Measurements from ENCODE around the gene CNMD. TPM values are rescaled to one million over a fixed set of nuclear protein-coding genes. Genes with fewer than 3 reads are reported as not detected.

The CNMD gene
- total and polyA plus RNA-seq, 2 donors from 2014 or later, result not detected

DNA sequence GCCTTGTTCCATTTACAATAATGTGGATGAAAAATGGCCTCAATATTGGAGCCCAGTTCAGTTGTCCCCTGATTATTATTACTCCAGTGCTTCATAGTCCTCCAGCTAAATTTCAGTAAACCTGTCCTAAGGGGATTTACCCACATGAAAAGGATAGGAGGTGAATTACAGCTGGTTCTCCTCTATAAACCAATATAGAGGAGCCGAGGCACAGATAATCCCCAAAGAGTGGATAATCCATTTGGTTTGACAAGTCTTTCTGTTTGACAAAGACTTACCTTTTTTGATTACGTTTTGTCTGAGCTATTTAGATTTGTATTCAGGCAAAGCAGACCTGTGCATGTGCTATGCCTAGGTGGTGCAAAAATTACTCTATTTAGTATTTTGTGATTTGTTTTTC is 2.7 kb downstream of the CNMD start:
- FAIRE-seq, result no peak

DNA sequence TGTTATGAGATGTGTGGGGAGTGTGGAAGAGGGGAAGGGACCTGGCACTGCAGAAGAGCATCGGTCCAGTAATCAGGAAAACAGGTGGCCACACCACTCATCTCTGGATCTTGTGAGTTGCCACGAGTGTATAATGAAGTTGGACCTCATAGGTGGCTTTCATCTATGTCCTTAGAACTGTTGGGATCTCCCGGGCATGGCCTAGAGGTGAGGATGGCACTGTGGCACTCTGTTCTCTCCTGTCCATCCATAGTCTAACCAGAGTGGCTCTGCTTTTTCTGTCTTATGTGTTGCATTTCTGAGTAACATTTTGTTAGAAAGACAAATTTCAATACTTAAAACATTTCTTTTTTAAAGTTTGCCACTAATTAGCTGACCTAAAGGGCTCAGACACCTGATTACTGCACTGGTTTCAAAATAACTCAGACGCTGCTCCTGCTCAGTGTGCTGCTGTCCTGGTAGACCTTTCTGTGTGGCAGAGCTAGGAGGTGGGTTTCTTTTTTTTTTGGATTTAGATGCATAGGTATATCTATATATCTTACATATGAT is 5.5 kb downstream of the CNMD start:
- Histone ChIP-seq H3K9me3 (ENCODE audit: control insufficient read depth in 2 of 3, insufficient read depth in 1 of 3, low read length in 3 of 3) (no peaks in the 10 kb centered on the region), H3K27me3 (ENCODE audit: control insufficient read depth, insufficient read depth, low read length) (peaks cover 5% of the 10 kb centered on the region), H3K4me1 (ENCODE audit: control insufficient read depth in 2 of 3, insufficient read depth in 2 of 3, low read depth in 1 of 3, low read length in 3 of 3) (peaks cover 0 to 3% (median 0%) of the 10 kb centered on the region in 3 donors), H3K36me3 (ENCODE audit: control insufficient read depth in 2 of 3, insufficient read depth in 3 of 3, low read length in 3 of 3) (no peaks in the 10 kb centered on the region), H3K9ac (ENCODE audit: low read length in 3 of 3) (no peak overlapping the region), H3K4me3 (ENCODE audit: low read length in 3 of 3) (no peak overlapping the region), H3K27ac (ENCODE audit: low read depth in 2 of 2, low read length in 2 of 2) (no peak overlapping the region)
- intact Hi-C loops (cut with DNase I), result no loop called here
- DNase-seq (no peak), FAIRE-seq (no peak)
- TF ChIP-seq, protein P1, sequence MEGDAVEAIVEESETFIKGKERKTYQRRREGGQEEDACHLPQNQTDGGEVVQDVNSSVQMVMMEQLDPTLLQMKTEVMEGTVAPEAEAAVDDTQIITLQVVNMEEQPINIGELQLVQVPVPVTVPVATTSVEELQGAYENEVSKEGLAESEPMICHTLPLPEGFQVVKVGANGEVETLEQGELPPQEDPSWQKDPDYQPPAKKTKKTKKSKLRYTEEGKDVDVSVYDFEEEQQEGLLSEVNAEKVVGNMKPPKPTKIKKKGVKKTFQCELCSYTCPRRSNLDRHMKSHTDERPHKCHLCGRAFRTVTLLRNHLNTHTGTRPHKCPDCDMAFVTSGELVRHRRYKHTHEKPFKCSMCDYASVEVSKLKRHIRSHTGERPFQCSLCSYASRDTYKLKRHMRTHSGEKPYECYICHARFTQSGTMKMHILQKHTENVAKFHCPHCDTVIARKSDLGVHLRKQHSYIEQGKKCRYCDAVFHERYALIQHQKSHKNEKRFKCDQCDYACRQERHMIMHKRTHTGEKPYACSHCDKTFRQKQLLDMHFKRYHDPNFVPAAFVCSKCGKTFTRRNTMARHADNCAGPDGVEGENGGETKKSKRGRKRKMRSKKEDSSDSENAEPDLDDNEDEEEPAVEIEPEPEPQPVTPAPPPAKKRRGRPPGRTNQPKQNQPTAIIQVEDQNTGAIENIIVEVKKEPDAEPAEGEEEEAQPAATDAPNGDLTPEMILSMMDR (IDR thresholded peaks at IDR 0.05; ENCODE audit: borderline replicate concordance, extremely low read depth, insufficient read depth), result no peak

More for the DNA sequence above, 2.7 kb downstream of the CNMD start:
- DNase-seq, result no peak
- Histone ChIP-seq H3K4me1 (ENCODE audit: control insufficient read depth in 2 of 3, insufficient read depth in 2 of 3, low read depth in 1 of 3, low read length in 3 of 3) (peaks cover 0 to 4% (median 0%) of the 10 kb centered on the region in 3 donors), H3K27ac (ENCODE audit: low read depth in 2 of 2, low read length in 2 of 2) (no peak overlapping the region), H3K27me3 (ENCODE audit: control insufficient read depth, insufficient read depth, low read length) (peaks cover 9% of the 10 kb centered on the region), H3K9ac (ENCODE audit: low read length in 3 of 3) (no peak overlapping the region), H3K36me3 (ENCODE audit: control insufficient read depth in 2 of 3, insufficient read depth in 3 of 3, low read length in 3 of 3) (no peaks in the 10 kb centered on the region), H3K9me3 (ENCODE audit: control insufficient read depth in 2 of 3, insufficient read depth in 1 of 3, low read length in 3 of 3) (no peaks in the 10 kb centered on the region), H3K4me3 (ENCODE audit: low read length in 3 of 3) (no peak overlapping the region)
- intact Hi-C loops (cut with DNase I), result no loop called here
- TF ChIP-seq, protein P1 (IDR thresholded peaks at IDR 0.05; ENCODE audit: borderline replicate concordance, extremely low read depth, insufficient read depth), result no peak

DNA sequence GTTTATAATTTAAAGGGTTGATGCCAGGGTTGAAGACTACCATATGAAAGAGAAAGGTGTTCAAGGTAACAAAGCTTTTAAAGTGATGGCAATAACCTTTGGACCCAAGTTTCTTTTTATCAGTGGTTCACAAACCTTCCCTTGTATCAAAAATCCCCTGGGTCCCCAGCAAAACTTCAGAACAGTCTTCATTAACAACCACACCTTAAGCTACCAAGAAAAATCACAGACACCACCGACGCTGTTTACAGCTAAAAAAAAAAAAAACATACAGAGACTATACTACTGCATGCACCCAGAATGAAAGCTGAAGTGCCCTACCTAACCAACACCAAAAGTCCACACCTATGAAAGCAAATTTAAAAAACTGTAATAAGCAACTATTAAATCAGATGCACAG is 13.4 kb downstream of the CNMD start:
- no peak overlapping the region for H3K27ac ChIP-seq (ENCODE audit: low read depth in 2 of 2, low read length in 2 of 2)
- no peak overlapping the region for H3K9ac ChIP-seq (ENCODE audit: low read length in 3 of 3)
- no peak overlapping the region for H3K4me3 ChIP-seq (ENCODE audit: low read length in 3 of 3)
- intact Hi-C loops (cut with DNase I), result no loop called here
- no peaks in the 10 kb centered on the region for H3K27me3 ChIP-seq (ENCODE audit: control insufficient read depth, insufficient read depth, low read length)
- no peaks in the 10 kb centered on the region for H3K4me1 ChIP-seq (ENCODE audit: control insufficient read depth in 2 of 3, insufficient read depth in 2 of 3, low read depth in 1 of 3, low read length in 3 of 3)
- H3K9me3 ChIP-seq (ENCODE audit: control insufficient read depth in 2 of 3, insufficient read depth in 1 of 3, low read length in 3 of 3), result no peaks in the 10 kb centered on the region
- FAIRE-seq, result no peak
- TF ChIP-seq, protein P1 (IDR thresholded peaks at IDR 0.05; ENCODE audit: borderline replicate concordance, extremely low read depth, insufficient read depth), result no peak
- no peaks in the 10 kb centered on the region for H3K36me3 ChIP-seq (ENCODE audit: control insufficient read depth in 2 of 3, insufficient read depth in 3 of 3, low read length in 3 of 3)
- no peak for DNase-seq

DNA sequence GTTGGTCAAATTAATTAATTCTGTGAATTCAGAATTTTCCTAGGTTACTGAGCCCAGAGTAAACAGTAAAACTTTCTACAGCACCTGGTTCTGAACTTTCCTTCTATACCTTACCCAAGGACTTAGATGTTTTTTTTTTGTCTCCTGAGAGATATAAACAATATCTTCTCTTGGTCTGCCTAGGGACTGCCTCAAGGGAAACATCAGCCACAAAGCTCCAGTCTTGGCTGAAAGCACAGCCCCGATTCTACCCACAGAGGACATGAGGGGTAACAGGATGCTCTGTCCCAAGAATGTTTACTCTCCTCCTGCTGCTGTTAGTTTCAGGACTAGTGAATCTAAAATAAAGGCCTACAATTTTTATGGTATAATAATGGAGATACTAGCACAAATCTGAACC is 14.3 kb downstream of the CNMD start:
- no peaks in the 10 kb centered on the region for H3K36me3 ChIP-seq (ENCODE audit: control insufficient read depth in 2 of 3, insufficient read depth in 3 of 3, low read length in 3 of 3)
- H3K4me3 ChIP-seq (ENCODE audit: low read length in 3 of 3), result no peak overlapping the region
- no peaks in the 10 kb centered on the region for H3K9me3 ChIP-seq (ENCODE audit: control insufficient read depth in 2 of 3, insufficient read depth in 1 of 3, low read length in 3 of 3)
- no peak for FAIRE-seq
- DNase-seq, result no peak
- no peaks in the 10 kb centered on the region for H3K27me3 ChIP-seq (ENCODE audit: control insufficient read depth, insufficient read depth, low read length)
- H3K27ac ChIP-seq (ENCODE audit: low read depth in 2 of 2, low read length in 2 of 2), result no peak overlapping the region
- TF ChIP-seq, protein P1 (IDR thresholded peaks at IDR 0.05; ENCODE audit: borderline replicate concordance, extremely low read depth, insufficient read depth), result no peak
- intact Hi-C loops (cut with DNase I), result no loop called here
- no peak overlapping the region for H3K9ac ChIP-seq (ENCODE audit: low read length in 3 of 3)
- H3K4me1 ChIP-seq (ENCODE audit: control insufficient read depth in 2 of 3, insufficient read depth in 2 of 3, low read depth in 1 of 3, low read length in 3 of 3), result no peaks in the 10 kb centered on the region

Measured in kidney (tissue), 14 donors.